Neutrophil (primary cell): ENCODE results near the gene CDKAL1.

Experiments used
- H3K27ac ChIP-seq: fragments of 200-600 bp; sonication (generic); 2 replicates; pipeline ENCODE4 v1.5.1; 2016; ENCODE audit warnings: mild to moderate bottlenecking, moderate library complexity
- H3K27me3 ChIP-seq: fragments of 200-600 bp; sonication (generic); 2 replicates; pipeline ENCODE4 v1.6.0; 2016; ENCODE audit warnings: mild to moderate bottlenecking
- H3K36me3 ChIP-seq: fragments of 200-600 bp; sonication (generic); 2 replicates; pipeline ENCODE4 v1.5.1; 2017
- H3K4me1 ChIP-seq, 2 experiments: fragments of 200-600 bp in 1 of 2; sonication (generic) in 1 of 2; 1 replicate in 1 of 2; 2 replicates in 1 of 2; pipeline versions ENCODE4 v1.5.1 to v1.6.1; 2013 to 2016; ENCODE audit warnings: low read depth in 1 of 2, low read length in 1 of 2, mild to moderate bottlenecking in 1 of 2, moderate library complexity in 1 of 2; ENCODE audit not compliant: control insufficient read depth in 1 of 2, insufficient read depth in 1 of 2
- H3K4me3 ChIP-seq, 2 experiments: fragments of 200-600 bp in 1 of 2; sonication (generic) in 1 of 2; 1 replicate in 1 of 2; 2 replicates in 1 of 2; pipeline ENCODE4 v1.5.1; 2013 to 2016; ENCODE audit warnings: low read depth in 1 of 2, low read length in 1 of 2, mild to moderate bottlenecking in 1 of 2, moderate library complexity in 1 of 2
- H3K9me3 ChIP-seq: fragments of 200-600 bp; sonication (generic); 2 replicates; pipeline ENCODE4 v1.5.1; 2016
- TF ChIP-seq, protein P1 (sequence below): fragments of 200-600 bp; sonication (generic); IDR thresholded peaks from 2 replicates; pipeline ENCODE4 v1.5.1; 2016; ENCODE audit warnings: antibody characterized with exemption

Gene CDKAL1

GRCh38 chr6:20789162-20789561 lies 254.9 kb downstream of the CDKAL1 start:
- no peak overlapping the region for H3K4me3 ChIP-seq
- TF ChIP-seq, protein P1, sequence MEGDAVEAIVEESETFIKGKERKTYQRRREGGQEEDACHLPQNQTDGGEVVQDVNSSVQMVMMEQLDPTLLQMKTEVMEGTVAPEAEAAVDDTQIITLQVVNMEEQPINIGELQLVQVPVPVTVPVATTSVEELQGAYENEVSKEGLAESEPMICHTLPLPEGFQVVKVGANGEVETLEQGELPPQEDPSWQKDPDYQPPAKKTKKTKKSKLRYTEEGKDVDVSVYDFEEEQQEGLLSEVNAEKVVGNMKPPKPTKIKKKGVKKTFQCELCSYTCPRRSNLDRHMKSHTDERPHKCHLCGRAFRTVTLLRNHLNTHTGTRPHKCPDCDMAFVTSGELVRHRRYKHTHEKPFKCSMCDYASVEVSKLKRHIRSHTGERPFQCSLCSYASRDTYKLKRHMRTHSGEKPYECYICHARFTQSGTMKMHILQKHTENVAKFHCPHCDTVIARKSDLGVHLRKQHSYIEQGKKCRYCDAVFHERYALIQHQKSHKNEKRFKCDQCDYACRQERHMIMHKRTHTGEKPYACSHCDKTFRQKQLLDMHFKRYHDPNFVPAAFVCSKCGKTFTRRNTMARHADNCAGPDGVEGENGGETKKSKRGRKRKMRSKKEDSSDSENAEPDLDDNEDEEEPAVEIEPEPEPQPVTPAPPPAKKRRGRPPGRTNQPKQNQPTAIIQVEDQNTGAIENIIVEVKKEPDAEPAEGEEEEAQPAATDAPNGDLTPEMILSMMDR: no peak

GRCh38 chr6:20790032-20790791 lies 256.0 kb downstream of the CDKAL1 start:
- Histone ChIP-seq H3K27ac (no peak overlapping the region), H3K27me3 (no peaks in the 10 kb centered on the region), H3K9me3 (no peaks in the 10 kb centered on the region), H3K36me3 (no peaks in the 10 kb centered on the region), H3K4me3 (no peak overlapping the region), H3K4me1 (no peaks in the 10 kb centered on the region)
- TF ChIP-seq, protein P1: no peak

More at GRCh38 chr6:20789162-20789561, 254.9 kb downstream of the CDKAL1 start:
- H3K27ac ChIP-seq: no peak overlapping the region
- H3K36me3 ChIP-seq: no peaks in the 10 kb centered on the region
- H3K27me3 ChIP-seq: no peaks in the 10 kb centered on the region
- H3K4me1 ChIP-seq: no peaks in the 10 kb centered on the region
- no peaks in the 10 kb centered on the region for H3K9me3 ChIP-seq

DNA sequence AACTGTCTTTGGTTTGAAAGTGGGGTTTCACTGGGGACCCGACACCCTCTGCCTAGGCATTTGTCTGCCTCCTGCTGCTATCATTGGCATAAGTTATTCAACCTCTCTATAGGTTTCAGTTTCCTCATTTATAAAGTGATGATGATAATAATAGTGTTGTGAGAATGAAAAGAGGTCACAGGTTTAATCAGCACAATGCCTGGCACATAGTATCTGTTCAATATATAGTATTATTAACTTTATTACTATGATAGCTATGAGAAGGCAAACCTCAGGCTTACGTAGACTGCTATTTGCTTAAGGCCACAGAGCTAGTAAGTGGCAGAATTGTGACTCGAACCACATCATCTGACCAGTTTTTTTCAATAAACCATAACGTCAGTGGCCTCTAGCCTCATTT lies 256.8 kb downstream of the CDKAL1 start:
- Histone ChIP-seq H3K27me3 (no peaks in the 10 kb centered on the region), H3K36me3 (no peaks in the 10 kb centered on the region), H3K9me3 (no peaks in the 10 kb centered on the region), H3K4me3 (no peak overlapping the region), H3K27ac (no peak overlapping the region), H3K4me1 (no peaks in the 10 kb centered on the region)
- TF ChIP-seq, protein P1: no peak

DNA sequence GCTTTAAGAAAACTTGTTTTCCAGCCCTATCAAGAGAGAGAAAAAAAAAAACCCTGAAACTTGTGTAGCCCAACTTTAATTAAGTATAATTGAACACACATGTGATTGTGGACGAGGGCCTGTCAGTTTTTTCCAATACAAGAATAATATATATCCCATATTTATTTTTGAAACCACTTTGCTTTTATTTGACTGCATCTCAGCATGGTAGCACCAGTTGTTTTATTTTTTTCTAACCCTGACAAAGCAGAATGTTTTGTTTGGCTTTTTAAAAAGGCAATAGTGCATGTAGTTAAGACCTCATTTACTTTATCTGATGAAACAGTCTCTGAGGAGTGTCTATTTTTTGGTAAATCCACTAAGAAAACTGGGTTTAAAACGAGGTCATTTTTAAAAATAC lies 257.7 kb downstream of the CDKAL1 start:
- TF ChIP-seq, protein P1: no peak
- no peaks in the 10 kb centered on the region for H3K36me3 ChIP-seq
- H3K4me1 ChIP-seq: no peaks in the 10 kb centered on the region
- no peak overlapping the region for H3K4me3 ChIP-seq
- H3K9me3 ChIP-seq: no peaks in the 10 kb centered on the region
- H3K27me3 ChIP-seq: no peaks in the 10 kb centered on the region
- no peak overlapping the region for H3K27ac ChIP-seq

GRCh38 chr6:20793174-20793573 lies 258.9 kb downstream of the CDKAL1 start:
- H3K4me3 ChIP-seq: no peak overlapping the region
- H3K36me3 ChIP-seq: no peaks in the 10 kb centered on the region
- TF ChIP-seq, protein P1: no peak
- H3K4me1 ChIP-seq: no peaks in the 10 kb centered on the region
- H3K27ac ChIP-seq: no peak overlapping the region
- H3K27me3 ChIP-seq: no peaks in the 10 kb centered on the region
- H3K9me3 ChIP-seq: no peaks in the 10 kb centered on the region
